Stimulated activated CD8-positive, alpha-beta memory T cell treated with anti-CD3 and anti-CD28 coated beads, Interleukin-7, amount 100 ng/mL, for 24 hours (primary cell): ENCODE measurements around the gene TOR1A.

Experiments
- DNase-seq: peaks from one replicate; pipeline ENCODE4 v3.0.0-alpha.2; 2020; ENCODE audit warnings: low read depth

TOR1A gene

DNA sequence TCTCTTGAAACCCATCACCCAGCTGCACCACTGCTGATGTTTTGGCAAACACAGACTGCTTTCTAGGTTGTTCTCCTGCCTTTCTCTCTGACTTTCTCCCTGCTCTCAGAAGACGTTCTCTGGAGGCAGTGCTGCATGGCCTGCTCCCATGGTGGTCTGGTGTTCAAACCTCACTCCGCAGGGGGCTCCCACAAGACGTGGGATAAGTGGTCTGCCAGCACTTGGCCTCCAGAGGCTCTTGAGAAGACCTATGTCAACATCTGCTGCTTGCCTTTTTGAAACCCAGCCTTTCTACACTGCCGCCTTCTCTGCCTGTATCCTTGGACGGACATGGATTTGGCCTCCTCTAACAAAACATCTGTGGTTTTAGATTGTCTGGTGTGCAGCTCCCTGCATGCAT is 27.9 kb upstream of the TOR1A start:
- DNase-seq, result no peak

DNA sequence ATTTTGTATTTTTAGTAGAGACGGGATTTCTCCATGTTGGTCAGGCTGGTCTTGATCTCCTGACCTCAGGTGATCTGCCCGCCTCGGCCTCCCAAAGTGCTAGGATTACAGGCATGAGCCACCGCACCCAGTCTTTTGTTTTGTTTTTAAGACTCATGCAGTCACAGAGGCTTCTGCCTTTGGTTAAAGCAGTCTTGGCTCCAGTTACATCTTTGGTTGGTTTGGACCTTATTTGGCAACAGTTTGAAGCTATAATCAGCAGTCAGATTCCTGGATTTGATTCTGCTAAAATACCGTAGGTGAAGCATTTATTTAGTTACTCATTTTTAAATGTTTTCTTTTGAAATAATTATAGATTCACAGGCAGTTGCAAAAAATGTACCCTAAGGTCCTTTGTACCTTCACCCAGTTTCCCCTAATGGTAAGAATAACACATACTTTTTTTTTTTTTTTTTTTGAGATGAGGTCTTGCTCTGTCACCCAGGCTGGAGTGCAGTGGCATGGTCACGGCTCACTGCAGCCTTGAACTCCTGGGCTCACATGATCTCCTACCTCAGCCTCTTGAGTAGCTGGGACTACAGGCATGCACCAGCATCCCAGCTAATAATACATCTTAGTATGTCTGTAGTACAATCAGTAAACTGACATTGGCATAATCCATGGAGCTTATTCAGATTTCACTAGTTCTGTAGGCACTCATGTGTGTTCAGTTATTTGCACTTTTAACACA is 27.1 kb upstream of the TOR1A start:
- DNase-seq, result no peak

DNA sequence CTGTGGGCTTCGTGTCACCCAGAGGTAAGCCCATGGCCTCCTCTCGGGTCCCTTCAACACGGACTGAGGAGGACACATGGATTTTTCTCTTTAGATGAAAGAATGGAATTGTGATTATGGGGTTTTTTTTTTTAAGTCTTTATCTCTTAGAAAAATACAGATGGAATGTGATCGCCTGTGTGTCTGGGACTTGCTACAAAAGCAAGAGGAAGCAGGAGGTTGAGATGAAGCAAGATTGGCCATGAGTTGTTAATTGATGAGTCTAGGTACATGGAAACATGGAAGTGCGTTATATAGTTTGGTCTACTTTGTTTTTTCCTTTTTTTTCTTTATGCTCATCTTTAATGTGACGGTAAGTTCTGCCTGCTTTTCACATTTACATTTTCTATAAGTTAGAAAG is 26.0 kb upstream of the TOR1A start:
- no peak for DNase-seq

DNA sequence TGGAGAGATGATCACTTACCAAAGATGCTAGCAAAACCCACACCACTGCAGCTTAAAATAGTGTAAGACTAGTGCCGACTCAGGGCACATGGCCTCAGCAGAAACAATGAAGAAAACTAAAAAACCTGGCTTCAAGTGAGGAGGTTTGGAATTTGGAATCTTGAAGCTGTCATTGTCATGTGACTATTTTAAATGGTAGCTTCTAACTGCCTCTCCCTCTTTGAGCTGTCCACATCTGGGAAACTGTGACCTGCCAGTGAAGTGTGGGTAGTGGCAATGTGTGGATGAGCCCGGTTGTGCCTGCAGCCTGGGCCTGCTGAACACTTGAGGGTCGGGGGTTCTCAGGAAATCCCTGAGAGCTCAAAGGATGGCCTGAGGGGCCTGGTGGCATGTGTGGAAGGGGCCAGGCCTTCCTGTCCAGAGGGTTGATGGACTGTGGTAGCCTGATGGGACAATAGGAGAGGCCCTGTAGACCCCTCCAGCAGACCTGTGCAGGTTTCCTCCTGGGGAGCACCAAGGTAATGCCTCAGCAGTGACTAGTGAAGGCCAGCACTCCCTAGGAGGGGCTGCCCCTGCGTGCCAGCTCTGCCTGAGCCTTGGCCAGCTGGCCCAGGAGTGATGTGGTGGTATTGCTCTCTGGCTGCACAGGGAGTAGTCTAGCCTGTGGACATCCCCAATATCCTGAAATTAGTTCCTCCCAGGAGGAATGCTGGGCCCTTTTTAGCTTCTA is 24.9 kb upstream of the TOR1A start:
- DNase-seq, result no peak

DNA sequence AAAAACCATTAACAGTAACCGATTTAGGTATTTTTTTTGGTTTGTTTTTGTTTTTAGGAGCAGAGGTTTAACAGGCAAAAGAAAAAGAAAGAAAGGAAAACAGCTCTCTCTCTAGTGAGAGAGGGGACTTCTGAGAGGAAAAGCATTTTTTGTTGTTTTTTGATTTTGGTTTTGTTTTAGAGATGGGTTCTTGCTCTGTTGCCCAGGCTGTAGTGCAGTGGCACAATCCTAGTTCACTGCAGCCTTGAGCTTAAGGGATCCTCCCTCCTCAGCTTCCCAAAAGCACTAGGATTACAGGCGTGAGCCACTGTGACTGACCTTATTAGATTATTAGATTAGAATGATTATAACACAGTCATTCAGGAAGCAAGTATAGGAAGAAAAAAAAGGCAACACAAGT is 21.4 kb upstream of the TOR1A start:
- DNase-seq, result no peak

DNA sequence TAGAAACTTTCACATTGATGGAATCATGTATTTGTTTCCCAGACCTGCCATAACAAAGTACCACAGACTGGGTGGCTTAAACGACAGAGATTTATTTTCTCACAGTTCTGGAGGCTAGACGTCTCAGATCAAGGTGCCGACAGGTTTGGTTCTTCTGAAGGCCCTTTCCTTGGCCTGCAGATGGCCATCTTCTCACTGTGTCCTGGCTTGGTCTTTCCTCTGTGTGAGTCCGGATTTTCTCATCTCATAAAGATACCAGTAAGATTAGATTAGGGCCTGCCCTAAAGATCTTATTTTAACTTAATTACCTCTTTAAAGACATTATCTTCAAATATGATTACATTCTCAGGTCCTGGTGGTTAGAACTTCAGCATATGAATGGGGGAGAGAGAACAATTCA is 17.1 kb upstream of the TOR1A start:
- DNase-seq, result no peak

DNA sequence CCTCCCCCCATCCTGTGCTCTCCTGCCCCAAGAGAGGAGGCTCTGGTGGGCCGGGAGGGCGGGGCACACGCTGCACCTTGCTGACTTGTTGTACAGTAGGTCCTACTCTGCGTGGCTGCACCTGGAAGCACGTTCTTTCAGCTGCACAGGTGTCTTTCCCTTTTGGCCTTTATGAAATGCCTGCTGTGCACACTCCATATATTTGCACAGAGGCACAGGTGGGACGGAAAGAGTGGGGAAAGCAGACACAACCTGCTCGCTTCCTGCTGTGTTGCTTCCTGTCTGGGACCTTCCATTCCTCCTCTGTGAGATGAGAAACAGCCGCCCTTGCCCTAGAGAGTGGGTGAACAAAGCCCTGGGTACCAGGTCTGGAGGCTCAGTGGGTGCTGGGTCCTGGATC is 16.1 kb upstream of the TOR1A start:
- no peak for DNase-seq

DNA sequence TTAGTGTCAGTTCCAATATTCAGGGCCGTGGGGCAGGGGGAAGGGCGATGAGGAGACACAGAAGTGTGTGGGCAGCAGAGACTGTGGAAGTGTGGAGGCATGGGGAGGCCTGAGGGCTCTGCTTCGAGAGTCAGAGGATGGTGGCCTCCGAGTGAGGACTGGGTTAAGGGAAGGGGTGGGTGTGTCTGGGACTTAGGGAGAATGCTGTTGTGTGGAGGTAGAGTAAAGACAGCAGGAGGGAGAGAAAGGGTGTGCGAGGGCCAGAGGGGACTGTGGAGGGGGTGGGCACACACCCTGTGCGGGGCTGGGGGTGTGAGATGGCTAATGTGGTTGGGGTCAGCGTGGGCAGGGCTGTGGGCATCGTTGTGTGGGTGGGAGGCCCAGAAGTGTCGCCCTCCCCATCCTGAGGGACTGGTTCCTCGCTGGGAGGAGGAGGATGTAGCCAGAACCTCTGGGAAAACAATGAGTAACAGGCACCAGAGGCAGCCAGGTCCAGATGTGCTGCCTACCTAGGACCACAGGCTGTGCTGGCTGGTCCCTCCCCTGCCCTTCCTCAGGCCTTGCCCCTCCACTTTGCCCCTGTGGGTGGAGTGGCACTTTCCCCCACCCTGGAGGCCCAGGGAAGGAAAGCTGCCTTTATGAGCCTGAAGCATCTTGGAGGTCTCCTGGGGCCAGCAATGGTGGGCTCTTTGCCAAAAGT is 15.5 kb upstream of the TOR1A start:
- no peak for DNase-seq

DNA sequence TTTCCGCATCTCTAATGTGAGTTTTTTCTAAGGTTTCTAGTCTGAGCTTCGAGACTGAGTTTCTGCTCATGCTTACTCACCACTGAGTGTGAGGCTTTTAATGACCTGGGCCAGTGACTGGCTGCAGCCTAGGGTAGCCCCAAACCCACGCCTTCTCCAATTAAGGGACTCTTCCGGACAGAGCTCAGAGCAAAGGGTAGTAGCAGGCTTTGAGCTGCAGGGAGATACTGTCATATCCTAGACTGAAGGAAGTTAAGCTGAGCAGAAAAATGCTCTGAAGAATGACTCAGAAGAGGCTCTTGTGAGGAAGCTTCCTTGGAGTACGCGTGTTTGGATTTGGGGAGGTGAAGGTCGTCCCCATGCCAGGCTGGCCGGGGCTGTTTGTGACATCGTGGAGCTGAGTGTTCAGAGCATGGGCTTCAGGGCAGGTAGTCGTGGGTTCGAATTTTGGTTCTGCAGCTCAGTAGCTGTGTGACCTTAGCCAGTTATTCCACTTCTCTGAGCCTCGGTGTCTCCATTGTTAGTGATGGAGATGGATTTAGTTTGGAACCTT is 14.8 kb upstream of the TOR1A start:
- no peak for DNase-seq

DNA sequence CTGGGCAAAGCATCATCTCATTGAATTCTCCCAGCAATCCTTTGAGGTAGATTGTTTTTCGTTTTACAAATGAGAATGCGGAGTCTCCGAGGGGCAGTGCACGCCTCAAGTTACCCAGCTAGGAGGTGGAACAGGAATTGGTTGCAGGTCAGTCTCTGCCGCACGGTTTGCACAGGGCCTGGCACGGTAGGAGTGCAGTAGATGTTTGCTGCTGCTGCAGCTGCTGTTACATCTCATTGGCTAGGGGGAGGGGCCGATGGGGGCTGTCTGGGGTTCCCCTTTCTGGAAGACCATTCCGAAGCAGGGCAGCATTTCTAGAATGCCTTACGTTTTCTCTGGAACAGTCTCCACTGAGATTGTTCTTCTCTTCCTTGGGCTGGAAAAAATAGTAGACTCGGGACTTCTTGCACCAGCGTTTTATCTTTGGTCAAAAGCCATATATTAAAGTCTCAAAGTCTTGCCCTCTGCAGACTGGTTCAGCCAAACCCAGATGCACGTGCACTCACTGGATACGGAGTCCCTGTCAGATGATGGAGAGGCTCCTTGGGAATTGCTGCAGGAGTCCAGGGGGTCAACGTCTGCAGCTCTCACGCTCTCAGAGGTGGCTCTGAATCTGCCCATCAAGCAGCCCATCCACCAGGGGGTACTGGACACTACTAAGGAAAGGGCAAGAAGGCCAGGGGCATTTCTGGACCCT is 12.5 kb upstream of the TOR1A start:
- DNase-seq, result no peak

DNA sequence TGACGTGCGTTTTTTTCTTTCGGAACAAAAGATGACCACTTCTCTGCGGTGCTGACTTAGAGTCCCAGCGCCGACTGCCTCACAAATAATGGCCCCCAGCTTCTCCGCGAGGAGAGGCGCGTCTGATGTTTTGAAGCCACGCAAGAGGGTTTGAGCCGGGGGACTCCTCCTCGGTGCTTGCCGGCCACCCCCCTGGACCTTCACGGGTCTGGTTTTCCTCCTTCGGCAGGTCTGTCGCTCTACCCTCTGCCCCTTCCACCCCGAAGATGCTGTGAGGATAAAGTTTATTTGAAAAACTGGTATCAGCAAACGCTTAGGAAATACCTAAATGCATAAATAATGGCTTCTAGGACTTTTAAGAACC is 11.9 kb upstream of the TOR1A start:
- DNase-seq, result no peak

DNA sequence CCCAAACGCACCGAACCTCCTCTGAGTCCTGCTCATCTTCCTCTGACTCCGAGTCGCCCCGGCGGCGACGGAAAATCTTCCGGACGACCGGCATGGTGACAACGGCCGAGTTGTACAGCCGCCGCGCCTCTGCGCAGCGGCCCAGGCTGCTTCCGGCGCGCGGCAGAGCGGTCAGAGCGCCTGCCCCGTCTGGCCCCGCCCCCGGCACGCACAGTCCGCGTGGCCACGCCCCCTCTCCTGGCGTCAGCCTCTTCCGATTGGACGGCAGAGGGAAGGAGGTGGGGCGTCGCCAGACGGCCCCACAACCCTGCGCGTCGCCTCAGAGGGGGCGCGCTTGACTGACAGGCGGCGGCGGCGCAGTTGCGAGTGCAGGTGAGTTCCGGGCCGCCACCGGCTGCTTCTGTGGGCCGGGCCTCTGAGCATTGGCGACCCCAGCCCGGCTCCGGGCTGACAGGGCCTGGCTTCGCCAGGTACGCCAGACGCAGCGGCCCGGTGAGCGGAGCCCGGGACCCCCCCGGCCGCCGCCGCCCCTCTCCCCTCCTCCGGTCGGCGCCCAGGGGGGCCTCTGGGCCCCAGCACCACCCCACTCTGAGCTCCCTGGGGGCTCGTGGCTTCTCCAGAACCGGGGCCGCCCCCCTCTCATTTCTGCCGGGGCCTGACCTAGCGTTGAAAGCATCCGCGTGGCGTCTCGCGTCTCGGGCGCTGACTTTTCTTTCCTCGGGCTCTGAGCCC is 11.4 kb upstream of the TOR1A start, which contains the start of the genes C9orf78 and USP20:
C9orf78 (minus strand) TSS at position 148 of the 732 bp plus-strand sequence; CDS start at position 94, 54 bp downstream.
USP20 (plus strand) TSS at position 331 of the 732 bp plus-strand sequence. CDS start 17,098 bp downstream, outside the sequence.
- peak; percentile 91 for DNase-seq

DNA sequence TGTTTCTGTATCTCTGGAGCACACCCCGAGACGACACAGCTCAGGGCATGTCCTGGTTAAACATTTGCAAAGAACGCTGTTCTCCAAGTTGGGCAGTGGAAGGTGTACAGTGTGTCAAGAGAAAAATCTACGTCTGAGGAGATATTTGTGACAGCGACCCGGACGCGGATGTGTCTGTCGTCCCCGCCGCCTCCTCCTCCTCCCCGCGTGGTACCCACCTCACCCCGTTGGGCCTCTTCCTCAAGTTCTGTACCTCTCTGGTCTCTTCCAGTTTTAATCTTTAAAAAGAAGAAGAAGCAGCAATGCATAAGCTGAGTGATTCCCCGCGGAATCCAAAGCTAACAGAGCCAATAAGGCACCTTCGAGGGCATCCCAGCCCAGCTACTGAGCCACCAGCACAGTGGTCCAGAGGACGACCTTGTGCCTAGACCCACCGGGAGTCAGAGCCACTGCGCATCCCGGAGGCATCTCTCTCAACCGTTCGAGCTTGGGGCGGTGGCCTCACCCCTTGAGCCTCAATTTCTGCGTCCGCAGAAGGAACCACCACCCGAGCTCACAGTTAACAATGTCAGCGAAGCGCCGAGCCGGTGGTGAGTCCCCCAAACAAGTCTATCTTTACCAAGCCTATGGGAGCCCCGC is 10.7 kb upstream of the TOR1A start:
- no peak for DNase-seq

DNA sequence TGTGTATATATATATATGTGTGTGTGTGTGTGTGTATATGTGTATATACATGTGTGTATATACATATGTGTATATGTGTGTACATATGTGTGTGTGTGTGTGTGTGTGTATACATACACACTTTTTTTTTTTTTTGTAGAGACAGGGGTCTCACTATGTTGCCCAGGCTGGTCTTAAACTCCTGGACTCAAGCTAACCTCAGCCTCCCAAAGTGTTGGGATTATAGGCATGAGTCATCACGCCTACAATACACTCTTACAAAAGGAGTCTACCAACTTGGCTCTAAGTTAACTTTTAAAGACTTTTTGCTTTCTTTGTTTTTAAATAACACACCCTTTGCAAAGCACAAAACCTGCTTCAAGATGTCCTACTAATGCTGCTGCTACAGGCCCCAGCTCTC is 9.0 kb upstream of the TOR1A start:
- DNase-seq, result no peak

DNA sequence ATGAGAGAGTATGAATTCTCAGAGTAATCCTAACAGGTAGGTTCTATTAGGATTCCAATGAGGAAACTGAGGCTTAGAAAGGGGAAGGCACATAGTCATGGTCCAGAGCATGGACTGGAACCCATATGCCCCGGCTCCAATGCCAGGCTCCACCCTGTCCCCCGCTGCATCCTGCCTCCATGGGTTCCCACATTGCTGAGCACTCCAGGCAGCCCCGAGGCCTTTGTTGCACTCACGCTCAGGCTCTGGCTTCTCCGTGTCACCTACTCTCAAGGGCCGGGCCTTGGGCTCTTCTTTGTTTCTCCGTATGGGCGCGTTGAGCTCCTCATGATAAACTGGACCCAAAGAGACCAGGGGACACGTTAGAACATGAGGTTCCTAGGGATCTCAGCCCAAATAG is 5.0 kb upstream of the TOR1A start:
- DNase-seq, result no peak

DNA sequence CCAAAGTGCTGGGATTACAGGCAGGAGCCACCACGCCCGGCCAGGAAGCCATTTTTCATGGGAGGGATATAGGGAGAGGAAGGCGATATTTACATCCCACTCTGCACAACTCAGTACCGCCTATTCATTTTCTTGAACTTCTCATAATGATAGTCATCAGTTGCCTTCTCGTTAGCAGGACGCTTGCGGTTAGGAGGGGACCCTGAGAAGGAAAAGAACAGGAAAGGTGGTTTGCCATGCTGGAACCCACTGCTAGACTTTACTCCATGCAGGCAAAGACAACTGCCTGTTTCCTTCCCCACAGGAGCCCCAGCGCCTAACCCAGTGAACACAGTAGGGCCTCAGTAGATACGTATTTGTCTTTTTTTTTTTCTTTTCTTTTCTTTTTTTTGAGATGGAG is 4.1 kb upstream of the TOR1A start:
- DNase-seq, result no peak

DNA sequence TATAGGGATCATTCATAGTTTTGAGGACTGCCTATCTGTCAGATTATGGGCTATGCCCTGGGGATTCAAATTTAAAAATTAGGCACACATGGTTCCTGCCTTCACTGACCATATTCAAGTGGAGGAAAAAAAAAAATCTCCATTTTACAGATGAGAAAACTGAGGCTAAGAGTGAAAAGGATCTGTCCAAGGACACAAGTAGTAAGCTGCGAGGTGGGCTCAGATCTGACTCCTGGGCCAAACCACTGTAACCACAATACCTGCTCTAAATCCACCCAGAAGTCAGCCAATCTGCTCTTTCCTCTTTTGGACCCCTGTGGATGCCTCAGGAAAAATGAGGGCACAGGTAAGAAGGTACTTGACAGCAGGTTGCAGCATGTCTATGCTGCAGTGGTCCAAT is 2.8 kb upstream of the TOR1A start:
- no peak for DNase-seq

DNA sequence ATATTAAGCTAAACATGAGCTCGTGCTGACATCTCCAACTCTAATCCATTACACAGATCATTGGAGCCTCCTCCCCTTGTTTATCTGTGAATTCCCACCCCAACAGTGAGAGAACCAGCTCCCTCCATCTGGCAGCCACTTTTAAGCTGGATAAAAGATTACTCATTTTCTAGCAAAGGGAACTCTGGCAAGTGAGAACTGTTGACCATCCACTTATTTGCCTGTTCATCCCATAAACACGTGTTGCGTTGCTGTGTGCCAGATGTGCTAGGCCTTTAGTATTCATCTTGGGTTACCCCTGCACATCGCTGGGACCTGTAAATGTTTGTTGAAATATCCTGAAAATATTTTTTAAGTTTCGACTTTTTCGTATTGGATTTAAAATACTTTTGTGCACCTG is 2.4 kb upstream of the TOR1A start:
- DNase-seq, result no peak

DNA sequence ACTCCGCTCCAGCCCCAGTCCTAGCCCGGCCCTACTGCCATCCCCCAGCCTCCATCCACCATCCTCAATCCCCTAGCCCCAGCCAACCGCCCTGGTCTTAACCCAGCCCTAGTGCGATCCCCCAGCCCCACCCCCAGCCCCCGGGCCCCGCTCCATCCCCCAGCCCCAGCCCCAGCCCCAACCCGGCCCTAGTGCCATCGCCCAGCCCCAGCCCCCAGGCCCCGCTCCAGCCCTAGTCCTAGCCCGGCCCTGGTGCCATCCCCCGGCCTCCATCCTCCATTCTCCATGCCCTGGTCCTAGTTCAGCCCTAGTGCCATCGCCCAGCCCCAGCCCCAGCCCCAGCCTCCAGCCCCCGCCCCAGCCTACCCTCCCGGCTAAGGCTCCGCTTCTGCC is 398 bp downstream of the TOR1A start:
- no peak for DNase-seq

DNA sequence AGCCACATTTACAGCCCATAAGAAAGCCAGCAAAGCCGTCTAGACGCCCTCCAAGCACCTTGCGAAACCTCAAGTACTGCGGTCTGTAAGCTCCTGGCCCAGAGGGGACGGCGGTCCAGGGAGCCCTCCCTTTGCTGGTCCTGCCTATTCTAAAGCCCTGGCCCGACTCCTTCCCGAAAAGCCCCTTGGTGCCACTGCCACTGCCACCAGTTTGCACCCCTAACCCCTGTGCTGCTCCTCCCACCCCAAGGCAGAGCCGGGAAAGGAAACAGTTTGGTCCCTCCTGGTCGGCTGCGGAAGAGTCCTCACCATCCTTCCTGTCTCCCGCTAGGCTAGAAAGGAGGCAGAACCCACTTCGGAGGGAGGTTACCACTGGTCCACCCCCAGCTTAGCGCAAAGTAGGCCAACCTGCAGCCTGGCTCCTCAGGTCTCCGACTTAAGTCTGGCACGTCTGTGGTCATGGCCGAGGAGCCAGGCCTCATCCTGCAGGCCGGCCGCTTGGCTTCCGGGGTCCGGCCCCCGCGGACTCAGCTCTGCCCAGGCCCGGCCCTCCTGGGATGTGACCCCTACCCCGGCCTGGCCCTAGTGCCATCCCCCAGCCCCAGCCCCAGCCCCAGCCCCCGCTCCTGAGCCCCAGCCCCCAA is 916 bp downstream of the TOR1A start:
- DNase-seq, result no peak
